NOMO-1 treated with DMSO at 0.1 percent for 48 hours (cell line): ENCODE measurements around the gene PRMT7.
A peak's percentile ranks its signal among the peaks of the same experiment; 100 is the strongest.

Source experiments
- DNase-seq: peaks from one replicate; lab custom pipeline; 2025; ENCODE audit not compliant: unreplicated experiment; lab: John Stamatoyannopoulos, UW

The PRMT7 gene

DNA sequence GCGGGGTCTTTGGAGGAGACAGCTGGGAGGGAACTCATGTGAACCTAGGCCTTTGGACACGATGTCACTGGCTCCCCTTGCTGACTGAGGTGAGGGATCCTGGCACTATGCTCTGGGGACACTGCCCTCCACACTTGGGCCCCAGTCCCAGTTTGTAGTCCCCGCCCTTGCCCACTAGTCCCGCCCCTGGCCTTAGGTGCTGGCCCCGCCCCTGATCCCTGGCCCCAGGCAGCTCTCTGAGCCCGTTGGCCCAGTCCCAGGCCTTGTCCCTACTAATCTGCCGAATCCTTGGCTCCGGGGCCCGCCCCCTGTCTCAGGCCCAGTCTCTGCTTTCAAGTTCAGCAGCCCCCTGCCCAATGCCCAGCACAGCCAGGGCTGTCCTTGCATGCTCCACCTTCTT is 76.5 kb downstream of the PRMT7 start:
- DNase-seq = no peak

DNA sequence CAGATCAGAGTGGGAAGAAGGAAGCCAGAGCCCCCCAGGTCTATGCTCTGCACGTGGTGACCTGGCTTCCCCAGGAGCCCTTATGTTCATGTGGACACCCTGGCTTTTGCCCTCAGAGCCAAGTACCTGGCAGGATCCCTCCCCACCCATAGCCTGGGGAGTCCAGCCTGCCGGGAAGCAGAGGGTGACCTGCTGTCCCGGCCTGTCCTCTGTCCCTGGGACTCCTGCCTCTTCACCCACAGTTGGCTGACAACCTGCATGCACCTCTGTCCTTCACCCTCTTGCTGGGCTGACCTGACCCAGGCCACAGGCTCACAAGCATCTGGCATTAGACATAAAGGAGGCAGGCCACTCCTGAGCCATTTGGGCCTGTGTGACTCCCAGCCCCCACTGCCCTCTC is 77.3 kb downstream of the PRMT7 start:
- DNase-seq = no peak

DNA sequence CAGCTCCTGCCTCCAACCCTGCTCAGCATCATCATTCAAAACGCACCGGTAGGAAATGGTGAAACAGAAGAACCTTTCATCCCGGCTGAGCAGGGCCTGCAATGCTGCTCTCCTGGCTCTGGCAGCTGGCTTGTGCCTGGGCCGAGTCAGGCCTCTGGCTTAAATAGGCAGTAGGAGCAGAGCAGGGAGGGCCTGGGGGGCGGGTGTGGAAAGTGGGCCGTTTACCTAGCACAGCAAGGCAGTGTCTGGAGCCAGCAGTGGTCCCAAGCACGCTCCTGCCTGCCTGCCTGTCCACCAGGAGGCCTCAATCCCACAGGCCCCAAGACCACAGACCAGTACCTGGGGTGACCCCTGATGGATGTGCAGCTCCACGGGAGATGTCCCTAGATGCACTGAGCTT is 78.2 kb downstream of the PRMT7 start:
- no peak for DNase-seq

DNA sequence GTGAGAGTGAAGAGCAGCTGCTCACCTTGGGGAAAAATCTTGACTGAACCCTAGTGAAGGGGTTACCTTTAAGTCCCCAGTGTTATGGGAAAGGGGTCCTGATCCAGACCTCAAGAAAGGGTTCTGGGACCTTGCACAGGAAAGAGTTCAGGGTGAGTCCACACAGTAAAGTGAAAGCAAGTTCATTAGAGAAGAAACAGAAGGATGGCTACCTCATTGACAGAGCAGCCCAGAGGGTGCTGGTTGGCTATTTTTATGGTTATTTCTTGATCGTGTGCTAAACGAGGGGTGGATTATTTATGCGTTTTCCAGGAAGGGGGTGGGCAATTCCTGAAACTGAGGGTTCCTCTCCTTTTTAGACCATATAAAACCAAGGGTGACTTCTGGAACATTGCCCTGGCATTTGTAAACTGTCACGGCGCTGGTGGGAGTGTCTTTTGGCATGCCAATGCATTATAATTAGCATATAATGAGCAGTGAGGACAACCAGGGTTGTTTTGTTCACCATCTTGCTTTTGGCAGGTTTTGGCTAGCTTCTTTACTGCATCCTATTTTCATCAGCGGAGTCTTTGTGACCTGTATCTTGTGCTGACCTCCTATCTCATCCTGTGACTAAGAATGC is 79.0 kb downstream of the PRMT7 start:
- DNase-seq = no peak

DNA sequence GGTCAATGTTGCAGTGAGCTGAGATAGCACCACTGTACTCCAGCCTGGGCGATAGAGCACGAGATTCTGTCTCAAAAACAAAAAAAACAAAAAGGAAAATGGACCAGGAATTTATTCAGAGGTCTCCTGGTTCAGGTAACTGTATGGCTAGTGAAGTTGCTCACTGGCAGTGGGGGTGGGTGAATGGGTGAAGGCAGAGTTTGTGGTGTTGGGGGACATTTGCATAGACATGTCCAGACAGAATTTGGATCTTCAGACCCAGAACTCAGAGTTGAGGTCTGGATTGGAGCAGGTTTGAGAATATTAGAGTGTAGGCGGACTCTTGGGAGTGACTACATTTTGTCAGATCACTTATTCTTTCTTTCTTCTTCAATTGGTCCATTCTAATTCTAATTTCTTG is 82.5 kb downstream of the PRMT7 start:
- DNase-seq = no peak

DNA sequence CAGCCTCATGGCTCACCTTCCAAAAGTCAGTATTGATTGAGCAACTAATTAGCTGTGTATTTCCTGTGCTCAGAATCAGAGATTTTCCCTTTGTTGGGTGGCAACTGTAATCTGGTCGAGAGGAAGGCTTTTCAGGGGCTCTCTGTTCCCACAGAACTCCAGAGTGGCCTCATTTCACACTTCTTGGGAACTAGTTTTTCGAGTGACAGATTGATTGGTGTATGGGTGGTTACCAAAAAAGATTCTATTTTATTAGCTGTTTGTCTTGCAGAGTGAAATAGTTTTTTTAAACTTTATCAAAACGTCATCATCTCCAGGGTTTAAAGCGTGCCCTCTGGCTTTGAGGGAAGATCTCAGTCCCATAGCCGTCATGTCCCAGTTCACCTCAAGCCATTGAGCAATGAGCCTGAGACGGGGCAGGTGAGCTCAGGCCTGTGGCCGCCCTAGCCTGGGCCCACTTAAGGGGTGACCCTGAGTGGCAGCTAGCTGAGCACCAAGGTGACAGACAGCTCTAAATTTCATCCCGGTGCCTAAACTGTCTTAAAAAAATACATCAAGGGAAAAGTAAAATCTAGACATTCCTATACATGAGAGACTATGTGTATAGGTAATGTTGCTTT is 84.5 kb downstream of the PRMT7 start:
- no peak for DNase-seq

DNA sequence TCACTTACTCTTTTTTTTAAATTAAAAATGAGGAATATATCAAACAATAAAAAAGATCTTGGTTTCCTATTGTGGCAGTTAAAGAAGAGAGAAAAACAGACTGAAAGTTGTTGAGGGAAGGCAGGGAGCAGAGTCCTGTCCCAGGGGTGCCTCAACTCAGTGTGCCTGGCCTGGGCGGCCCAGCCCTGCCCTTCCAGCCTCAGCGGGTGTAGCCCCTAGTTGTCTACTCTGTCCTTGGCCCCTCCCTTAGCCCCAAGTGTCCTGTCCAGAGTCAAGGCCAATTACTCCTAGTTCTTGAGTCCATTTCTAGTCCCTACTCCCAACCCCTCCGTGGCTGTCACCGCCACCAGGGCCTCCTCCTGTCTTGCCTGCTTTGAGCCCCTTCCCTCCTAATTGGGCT is 85.0 kb downstream of the PRMT7 start:
- no peak for DNase-seq

DNA sequence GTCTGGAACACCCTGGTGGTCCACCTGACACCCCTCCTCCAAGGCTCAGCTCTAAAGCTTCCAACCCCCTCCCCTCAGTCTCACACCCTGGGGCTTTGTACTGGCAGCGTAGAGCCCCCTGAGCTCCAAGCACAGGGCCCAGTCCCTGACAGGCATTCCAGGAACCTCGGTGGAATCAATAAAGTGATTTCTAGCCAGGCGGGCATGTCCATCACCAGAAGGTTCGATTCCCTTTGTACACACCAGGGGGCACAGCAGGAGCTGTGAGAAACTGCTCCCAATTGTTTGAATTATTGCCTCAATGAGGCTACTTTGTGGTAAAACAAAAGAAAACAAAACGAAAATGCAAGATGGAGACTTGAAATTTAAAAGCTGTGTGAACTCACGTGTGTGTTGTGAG is 85.7 kb downstream of the PRMT7 start:
- peak; percentile 7 for DNase-seq

DNA sequence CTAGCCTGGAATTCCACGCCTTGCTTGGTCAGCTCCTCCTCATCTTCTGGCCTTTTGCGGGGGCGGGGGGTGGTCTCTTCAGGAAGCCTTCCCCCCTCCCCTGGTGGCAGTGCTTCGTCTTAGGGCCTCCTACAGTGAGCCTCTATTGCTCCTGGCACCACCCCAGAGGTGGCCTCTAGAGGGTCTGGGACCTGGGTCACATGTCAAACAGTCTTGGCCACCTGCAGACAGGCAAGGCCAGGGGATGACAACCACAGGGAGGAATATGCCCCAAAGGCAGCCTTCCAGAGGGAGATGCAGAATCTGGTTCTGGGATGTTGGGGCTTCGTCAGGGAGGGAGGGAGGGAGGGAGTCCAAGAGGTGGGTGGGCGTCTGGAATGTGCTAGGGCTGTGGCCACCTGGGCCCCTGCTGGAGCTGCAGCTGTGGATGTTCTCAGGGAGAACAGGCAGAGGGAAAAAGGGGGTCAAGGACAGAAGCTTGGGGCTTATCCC is 86.9 kb downstream of the PRMT7 start:
- DNase-seq = no peak

DNA sequence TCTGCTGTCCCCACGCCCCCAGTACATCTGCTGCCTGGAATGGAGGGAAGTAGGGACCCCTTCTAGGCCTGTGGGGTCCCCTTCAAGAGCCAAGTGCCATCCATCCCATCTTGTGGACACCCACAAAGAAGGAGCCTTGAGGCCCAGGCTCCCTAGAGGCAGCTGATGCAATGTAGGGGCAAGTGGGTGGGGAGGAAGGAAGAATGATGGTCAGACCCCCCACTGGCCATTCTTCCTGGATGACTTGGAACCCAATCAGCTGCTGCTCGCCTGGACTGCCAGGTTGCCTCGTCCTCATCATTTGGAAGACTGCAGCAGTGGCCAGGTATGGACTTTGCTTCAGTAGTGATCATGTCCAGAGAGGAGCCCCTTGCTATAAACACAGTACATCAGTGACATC is 88.6 kb downstream of the PRMT7 start:
- DNase-seq = no peak

DNA sequence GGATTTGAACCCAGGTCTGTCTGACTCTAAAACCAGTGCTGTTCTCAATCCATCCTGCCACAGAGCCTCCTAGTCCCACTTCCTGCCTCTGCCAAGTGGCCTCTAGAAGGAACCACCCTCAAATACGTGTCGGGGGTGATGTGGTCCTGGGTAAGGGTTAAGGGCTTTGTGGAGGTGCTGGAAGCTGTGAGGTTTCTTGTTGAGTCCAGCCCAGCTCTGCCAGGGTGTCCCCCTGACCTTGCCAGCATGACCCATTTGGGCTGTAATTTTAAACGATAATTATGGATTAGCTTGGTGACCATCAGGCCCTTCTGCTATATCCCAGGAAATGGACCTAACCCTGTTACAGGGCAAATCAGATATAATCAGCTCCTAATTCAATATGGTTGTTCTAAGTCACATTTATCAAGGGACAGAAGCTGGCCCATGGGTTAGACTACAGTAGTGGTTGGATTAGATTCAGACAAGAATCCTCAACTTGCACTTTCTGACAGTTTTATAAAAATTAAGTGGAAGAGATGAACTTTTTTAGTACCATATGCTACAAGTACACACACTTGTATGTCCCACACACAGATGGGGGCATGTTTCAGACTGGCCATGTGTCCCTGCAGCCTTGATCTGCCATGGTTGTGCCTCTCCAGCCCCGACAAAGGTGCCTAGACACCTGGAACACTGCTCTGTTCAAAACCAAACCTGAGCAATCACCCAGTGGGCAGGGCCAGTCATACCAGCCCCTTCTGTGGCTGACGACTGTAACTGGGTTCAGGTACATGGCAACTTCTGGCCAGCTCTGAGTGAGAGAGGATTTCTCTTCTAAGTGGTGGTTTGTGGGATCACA is 89.5 kb downstream of the PRMT7 start:
- no peak for DNase-seq

DNA sequence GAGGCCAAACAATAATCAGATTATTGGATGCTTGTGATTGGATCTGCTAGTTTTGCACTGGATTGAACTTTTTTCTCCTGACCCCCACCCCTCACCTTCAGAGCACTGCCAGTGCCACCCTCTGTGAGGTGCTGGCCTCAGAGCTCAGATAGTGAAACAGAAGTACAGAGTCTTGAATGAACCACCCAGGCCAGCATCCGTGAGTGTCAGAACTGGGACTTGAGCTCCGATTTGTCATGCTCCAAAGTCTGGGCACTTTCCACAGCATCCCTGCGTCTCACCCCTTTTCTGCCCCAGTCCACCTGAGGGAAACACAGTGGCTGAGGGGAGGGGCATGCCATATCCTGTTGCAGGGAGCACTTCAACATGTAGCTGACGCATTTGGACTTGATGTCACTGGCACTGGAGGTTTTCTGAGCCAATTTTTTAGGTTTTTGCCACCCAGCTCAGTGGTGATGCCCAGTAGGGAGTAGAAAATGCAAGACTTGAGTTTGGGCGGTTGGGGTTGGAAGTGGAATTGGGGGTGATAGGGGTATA is 90.2 kb downstream of the PRMT7 start:
- no peak for DNase-seq

DNA sequence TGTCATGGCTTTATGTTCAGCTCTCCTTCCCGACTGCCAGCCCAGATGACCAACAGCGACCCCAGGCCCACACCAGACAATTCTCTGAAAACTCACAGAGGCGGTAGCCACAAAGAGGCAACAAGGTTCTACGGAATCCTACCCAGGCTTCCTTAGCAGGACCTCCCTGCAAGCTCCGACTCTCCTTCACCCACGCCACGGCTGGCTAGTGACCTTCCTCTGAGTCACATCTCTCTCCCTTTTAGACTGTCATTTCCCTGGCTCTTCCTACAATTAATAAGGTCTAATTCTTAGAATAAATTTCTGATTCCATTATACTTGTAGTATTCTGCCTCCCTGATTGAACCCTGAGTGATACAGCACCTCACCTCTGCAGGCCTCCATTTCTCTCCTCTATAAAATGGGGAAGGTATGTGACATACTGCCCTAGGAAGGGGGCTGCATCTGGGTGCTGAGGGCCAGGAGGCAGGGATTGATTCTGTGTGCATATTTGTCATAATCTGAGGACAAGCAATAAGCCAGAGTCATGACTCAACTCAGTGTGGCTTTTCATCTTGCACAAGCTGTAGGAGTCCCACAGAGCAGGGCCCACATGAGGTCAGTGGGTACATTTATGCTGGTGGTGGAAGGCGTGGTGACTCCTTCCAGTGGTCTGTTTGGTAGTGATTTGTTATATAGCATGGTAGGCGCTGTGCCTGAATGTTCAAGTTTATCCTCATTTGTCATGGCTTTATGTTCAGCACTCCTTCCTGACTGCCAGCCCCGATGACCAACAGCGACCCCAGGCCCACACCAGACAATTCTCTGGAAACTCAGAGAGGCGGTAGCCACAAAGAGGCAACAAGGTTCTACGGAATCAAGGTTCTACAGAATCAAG is 91.3 kb downstream of the PRMT7 start:
- DNase-seq = peak; percentile 45

DNA sequence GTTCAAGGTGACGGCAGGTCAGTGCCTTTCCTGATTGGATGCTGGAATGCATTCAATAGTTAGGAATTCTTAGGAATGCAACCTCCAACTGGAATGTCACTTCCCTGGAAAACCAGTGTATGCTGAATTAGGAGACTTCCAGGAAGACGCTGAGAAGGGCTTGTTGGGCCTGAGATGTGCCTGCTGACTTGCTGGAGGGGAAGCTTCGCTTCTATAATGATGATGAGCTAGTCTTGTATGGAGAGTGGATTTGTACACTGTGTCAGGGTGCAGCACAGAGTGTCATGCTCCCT is 91.9 kb downstream of the PRMT7 start:
- DNase-seq = no peak

DNA sequence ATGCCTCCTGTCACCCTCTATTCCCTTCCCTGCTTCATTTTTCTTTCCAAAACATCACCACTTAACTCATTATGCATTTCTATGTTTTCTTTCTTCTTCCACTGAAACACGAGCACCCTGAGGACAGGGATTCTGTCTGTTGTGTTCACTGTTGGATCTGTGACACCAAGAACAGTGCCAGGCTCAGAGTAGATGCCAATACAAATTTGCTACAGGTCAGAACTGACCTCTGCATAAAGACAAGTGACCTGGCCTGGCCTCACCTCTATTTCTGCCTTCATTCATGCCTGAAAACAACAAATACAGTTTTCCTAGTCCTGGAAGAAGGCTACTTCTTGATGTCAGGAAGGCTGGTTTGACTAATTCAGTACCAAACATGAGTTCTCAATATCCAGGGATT is 92.4 kb downstream of the PRMT7 start:
- no peak for DNase-seq

DNA sequence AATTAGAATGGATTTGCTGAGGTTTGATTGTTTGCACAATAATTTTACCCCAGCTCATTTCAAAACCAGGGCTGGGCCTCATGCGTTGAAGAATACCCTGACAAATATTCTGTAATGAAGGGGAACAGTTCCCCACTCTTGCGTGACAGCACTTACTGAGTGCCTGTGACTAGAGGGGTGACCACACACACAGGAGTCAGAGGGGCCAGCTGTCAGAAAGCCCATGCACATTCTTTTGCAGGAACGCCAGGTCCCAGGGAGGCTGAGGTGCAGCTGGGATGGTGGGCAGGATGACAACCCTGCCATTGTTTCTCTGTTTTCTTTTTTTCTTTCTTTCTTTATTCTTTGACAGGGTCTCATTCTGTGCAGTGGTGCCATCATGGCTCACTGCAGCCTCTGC is 92.9 kb downstream of the PRMT7 start:
- DNase-seq = peak; percentile 8

DNA sequence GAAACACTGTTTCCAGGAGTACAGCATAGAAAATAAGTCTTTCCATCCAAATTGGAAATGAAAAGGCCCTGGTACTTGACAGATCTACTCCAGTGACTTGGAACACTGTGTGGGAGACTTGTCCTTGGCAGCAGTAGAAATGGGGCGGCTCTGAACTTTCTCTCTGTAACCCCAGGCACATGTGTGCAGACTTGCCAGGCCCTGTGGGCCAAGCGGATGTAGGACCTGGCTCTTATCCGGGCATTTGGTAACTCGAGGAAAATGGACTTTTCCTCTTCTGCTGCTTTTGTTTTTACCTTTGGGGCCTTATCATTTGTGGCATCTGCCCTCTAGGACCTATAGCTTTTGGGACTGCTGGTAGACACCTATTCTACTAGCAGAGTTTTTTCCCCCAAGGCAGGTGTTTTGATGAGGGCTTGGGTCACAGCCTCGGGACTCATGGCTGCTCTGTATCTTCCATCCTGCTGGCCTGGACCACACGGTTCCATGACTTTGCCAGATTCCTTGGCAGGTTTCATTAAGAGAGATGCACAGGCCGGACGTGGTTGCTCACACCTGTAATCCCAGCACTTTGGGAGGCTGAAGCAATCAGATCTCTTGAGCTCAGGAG is 94.0 kb downstream of the PRMT7 start:
- DNase-seq = no peak

DNA sequence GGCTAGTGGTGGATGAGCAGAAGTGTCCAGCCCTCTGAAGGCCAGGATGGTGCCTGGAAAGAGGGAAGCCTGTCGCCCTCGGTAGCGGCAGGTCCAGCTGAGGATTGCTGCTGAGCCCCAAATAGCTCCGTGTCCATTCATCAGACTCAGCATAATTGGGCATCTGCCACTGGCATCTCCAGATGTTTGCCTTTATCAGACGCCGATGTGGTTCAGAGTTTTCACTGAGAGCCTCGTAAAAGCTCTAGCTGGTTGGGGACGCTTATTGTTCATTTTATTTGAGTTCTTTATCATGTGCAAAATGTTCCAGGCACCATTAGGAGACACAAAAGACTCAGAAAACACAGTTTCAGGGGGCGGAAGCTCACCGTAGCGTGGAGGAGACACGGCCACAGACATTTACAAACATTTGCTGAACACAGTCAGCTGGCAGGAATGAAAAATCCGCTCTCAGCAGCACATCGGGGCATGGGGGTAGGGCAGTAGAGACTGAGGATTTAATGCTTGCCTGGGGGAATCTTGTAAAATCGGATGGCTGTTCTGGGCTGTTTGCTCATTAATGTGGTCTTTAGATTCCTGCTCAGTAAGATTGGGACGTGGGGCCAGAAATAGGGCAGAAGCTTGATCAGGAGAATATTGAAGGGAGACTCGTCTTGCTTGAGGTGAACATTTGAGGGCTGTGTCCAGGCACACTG is 95.8 kb downstream of the PRMT7 start:
- no peak for DNase-seq
